Activated CD8-positive, alpha-beta T cell treated with anti-CD3 and anti-CD28 coated beads for 36 hours (primary cell): ENCODE results near the gene KDM2B. TPM values are rescaled to one million over a fixed set of nuclear protein-coding genes. Genes with fewer than 3 reads are reported as not detected.

Experiments
- ATAC-seq: fragments of 200-7000 bp; cut with Tn5 transposase; one replicate; pipeline ENCODE4 v1.10.0; 2021; ENCODE audit warnings: mild to moderate bottlenecking, moderate library complexity
- CTCF ChIA-PET: fragments of 350-600 bp; sonication (Branson Sonifier 250); formaldehyde crosslinking; loops from one replicate; lab custom pipeline; 2021; ENCODE audit warnings: antibody characterized with exemption; lab: Charles Lee
- POLR2A ChIA-PET: fragments of 350-600 bp; sonication (Branson Sonifier 250); formaldehyde crosslinking; loops from one replicate; lab custom pipeline; 2021; ENCODE audit warnings: antibody characterized with exemption; lab: Charles Lee
- DNase-seq: peaks from one replicate; pipeline ENCODE4 v3.0.0-alpha.2; 2020
- H3K27ac Mint-ChIP-seq: one replicate; pipeline ENCODE4 v1.8.0; 2021; ENCODE audit warnings: mild to moderate bottlenecking, mixed read lengths
- H3K27me3 Mint-ChIP-seq: one replicate; pipeline ENCODE4 v1.8.0; 2021; ENCODE audit warnings: mixed read lengths
- H3K36me3 Mint-ChIP-seq: one replicate; pipeline ENCODE4 v1.8.0; 2021; ENCODE audit warnings: low read depth, mixed read lengths
- H3K4me1 Mint-ChIP-seq: one replicate; pipeline ENCODE4 v1.8.0; 2021; ENCODE audit warnings: low read depth, mixed read lengths
- H3K4me3 Mint-ChIP-seq: one replicate; pipeline ENCODE4 v1.8.0; 2021; ENCODE audit warnings: mild to moderate bottlenecking, moderate library complexity, mixed read lengths
- H3K9me3 Mint-ChIP-seq: one replicate; pipeline ENCODE4 v1.8.0; 2021; ENCODE audit warnings: mixed read lengths
- intact Hi-C: fragments of 100-400 bp; cut with micrococcal nuclease; formaldehyde crosslinking; loops from one replicate; pipeline ENCODE4 v1.10.0; 2022
- total RNA-seq, 2 experiments: library from RNA; stranded (reverse); gene quantifications; one replicate each; pipeline ENCODE4 v1.2.3, GENCODE V29; 2021
- TF ChIP-seq, protein P1 (sequence below): fragments of 200-600 bp; IDR thresholded peaks from one replicate; pipeline ENCODE4 v1.8.0; 2022; ENCODE audit warnings: antibody characterized with exemption, mild to moderate bottlenecking

The KDM2B gene
- total RNA-seq, 2 experiments from 2014 or later = 61.0 to 61.7 TPM

DNA sequence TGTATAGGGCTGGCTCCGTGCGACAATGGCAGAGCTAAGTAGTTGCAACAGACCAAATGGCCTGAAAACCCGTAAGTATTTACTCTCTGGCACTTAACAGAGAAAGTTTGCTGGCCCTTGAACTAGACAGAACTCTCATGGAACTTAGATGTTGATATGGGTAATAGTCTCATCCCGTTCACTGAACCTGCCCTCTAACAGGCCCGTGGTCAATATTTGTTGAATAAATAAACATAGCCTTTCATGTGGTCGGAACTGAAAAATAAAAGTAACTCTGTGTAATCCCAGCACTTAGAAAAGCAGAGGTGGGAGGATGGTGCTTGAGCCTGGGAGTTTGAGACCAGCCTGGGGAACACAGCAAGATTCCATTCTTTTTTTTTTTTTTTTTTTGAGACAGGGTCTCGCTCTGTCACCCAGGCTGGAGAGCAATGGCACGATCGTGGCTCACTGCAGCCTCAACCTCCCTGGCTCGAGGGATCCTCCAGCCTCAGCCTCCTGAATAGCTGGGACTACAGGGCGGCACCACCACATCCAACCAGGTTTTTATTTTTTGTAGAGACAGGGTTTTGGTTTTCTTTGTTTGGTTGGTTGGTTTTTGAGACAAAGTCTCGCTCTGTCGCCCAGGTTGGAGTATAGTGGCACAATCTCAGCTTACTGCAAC lies 29.7 kb downstream of the KDM2B start:
- H3K27ac Mint-ChIP-seq = no peak overlapping the region
- CTCF ChIA-PET = interaction anchor here (0.7 to 3.1 kb wide), 10 partner anchors 10 to 138 kb away, joined by 3 to 69 read pairs (median 8); partner anchors contain the start of genes MORN3 and ORAI1

GRCh38 chr12:121549075-121549474 lies 31.7 kb downstream of the KDM2B start:
- Mint-ChIP-seq H3K9me3 (no peaks in the 10 kb centered on the region), H3K4me1 (peaks cover 17% of the 10 kb centered on the region), H3K27me3 (no peaks in the 10 kb centered on the region), H3K27ac (no peak overlapping the region), H3K4me3 (no peak overlapping the region), H3K36me3 (peaks cover 3% of the 10 kb centered on the region)
- DNase-seq (no peak), ATAC-seq (no peak)
- CTCF ChIA-PET = interaction anchor here (1.0 kb wide), 1 partner anchor 134 kb away, joined by 3 read pairs; no protein-coding TSS in a partner anchor
- POLR2A ChIA-PET = interaction anchor here (1.0 kb wide), 1 partner anchor 77 kb away, joined by 3 read pairs; the partner anchor contains the start of gene ORAI1
- TF ChIP-seq, protein P1, sequence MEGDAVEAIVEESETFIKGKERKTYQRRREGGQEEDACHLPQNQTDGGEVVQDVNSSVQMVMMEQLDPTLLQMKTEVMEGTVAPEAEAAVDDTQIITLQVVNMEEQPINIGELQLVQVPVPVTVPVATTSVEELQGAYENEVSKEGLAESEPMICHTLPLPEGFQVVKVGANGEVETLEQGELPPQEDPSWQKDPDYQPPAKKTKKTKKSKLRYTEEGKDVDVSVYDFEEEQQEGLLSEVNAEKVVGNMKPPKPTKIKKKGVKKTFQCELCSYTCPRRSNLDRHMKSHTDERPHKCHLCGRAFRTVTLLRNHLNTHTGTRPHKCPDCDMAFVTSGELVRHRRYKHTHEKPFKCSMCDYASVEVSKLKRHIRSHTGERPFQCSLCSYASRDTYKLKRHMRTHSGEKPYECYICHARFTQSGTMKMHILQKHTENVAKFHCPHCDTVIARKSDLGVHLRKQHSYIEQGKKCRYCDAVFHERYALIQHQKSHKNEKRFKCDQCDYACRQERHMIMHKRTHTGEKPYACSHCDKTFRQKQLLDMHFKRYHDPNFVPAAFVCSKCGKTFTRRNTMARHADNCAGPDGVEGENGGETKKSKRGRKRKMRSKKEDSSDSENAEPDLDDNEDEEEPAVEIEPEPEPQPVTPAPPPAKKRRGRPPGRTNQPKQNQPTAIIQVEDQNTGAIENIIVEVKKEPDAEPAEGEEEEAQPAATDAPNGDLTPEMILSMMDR = no peak
- intact Hi-C loops = no loop called here

More for the DNA sequence above, 29.7 kb downstream of the KDM2B start:
- ATAC-seq (no peak), DNase-seq (no peak)
- Mint-ChIP-seq H3K36me3 (peaks cover 3% of the 10 kb centered on the region), H3K4me1 (peaks cover 17% of the 10 kb centered on the region), H3K4me3 (no peak overlapping the region), H3K27me3 (no peaks in the 10 kb centered on the region), H3K9me3 (no peaks in the 10 kb centered on the region)
- TF ChIP-seq, protein P1 = no peak
- intact Hi-C loops = loop anchor here (5.0 to 10.0 kb wide), 2 partner anchors 74 to 136 kb away; partner anchors contain the start of gene ORAI1
- POLR2A ChIA-PET = no interaction called here

- CTCF ChIA-PET = interaction anchor here (0.7 to 1.2 kb wide), 2 partner anchors 51 to 123 kb away, joined by 4 read pairs; no protein-coding TSS in a partner anchor
- Mint-ChIP-seq H3K4me3 (no peak overlapping the region), H3K36me3 (peaks cover 4% of the 10 kb centered on the region), H3K4me1 (peaks cover 5% of the 10 kb centered on the region), H3K27ac (no peak overlapping the region), H3K9me3 (no peaks in the 10 kb centered on the region), H3K27me3 (no peaks in the 10 kb centered on the region)
- TF ChIP-seq, protein P1 = no peak
- DNase-seq (no peak), ATAC-seq (no peak)
- intact Hi-C loops = no loop called here
- POLR2A ChIA-PET = interaction anchor here (0.9 kb wide), 1 partner anchor 90 kb away, joined by 3 read pairs; no protein-coding TSS in a partner anchor
These were observed 35.3 kb downstream of the KDM2B start for GRCh38 chr12:121545480-121545879.

DNA sequence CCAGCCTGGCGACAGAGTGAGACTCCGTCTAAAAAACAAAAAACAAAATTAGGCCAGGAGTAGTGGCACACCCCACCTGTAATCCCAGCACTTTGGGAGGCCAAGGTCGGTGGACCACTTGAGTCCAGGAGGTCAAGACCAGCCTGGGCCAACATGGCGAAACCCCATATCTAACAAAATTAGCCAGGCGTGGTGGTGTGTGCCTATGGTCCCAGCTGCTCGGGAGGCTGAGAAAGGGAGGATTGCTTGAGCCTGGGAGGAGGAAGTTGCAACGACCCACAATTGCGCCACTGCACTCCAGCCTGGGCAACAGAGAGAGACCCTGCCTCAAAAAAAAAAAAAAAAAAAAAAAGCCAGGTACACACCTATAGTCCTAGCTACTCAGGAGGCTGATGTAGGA lies 37.0 kb downstream of the KDM2B start:
- ChIA-PET POLR2A (interaction anchor here (0.7 to 1.1 kb wide), 2 partner anchors 11 to 82 kb away, joined by 3 to 4 read pairs; no protein-coding TSS in a partner anchor), CTCF (interaction anchor here (1.3 to 1.8 kb wide), 2 partner anchors 9 to 15 kb away, joined by 3 to 8 read pairs; no protein-coding TSS in a partner anchor)

More for the DNA sequence above, 37.0 kb downstream of the KDM2B start:
- Mint-ChIP-seq H3K27ac (no peak overlapping the region), H3K36me3 (peaks cover 3% of the 10 kb centered on the region), H3K4me3 (no peak overlapping the region), H3K27me3 (no peaks in the 10 kb centered on the region), H3K4me1 (peaks cover 8% of the 10 kb centered on the region), H3K9me3 (no peaks in the 10 kb centered on the region)
- intact Hi-C loops = no loop called here
- ATAC-seq = no peak
- DNase-seq = no peak
- TF ChIP-seq, protein P1 = no peak
